Activated naive CD4-positive, alpha-beta T cell (primary cell): ENCODE data around the gene PIGZ.
"Not testable (repeated sequence)": the region's sequence is repeated elsewhere in the genome, so short reads cannot be mapped to it uniquely, and the experiment has no call there.

Source experiments
- DNase-seq, 4 experiments: peaks; one replicate each; lab custom pipeline; 2025; lab: John Stamatoyannopoulos, UW

The PIGZ gene

DNA sequence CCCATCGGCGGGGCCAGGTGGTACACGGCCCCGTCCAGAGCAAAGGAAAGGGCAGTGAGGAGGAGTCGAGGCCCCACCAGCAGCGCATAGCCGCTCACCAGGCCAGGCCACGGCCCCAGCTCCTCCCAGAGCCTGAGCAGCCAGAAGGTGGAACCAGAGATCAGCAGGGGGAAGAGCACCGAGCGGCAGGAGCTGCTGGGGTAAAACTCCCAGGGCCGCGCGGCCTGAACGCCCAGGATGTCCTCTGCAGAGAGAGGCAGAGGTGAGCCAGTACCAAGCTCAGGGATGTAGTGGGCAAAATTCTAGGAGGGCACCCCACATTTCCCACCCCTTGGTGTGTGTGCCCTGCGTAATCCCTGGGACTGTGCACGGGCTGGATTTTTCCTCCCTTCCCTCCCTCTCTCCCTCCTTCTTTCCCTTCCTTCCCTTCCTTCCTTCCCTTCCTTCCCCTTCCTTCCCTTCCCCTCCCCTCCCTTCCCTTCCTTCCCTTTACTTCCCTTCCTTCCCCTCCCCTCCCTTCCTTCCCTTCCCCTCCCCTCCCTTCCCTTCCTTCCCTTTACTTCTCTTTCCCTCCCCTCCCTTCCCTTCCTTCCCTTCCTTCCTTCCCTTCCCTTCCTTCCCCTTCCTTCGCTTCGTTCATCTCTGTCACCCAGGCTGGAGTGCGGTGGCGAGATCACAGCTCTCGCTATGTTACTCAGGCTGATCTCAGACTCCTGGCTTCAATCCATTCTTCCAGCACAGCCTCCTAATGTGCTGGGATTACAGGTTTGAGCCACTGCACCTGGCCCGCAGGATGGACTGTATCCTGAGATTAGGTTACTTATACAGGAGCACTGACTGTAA, 20.0 kb downstream of the PIGZ start:
- DNase-seq = no peak

DNA sequence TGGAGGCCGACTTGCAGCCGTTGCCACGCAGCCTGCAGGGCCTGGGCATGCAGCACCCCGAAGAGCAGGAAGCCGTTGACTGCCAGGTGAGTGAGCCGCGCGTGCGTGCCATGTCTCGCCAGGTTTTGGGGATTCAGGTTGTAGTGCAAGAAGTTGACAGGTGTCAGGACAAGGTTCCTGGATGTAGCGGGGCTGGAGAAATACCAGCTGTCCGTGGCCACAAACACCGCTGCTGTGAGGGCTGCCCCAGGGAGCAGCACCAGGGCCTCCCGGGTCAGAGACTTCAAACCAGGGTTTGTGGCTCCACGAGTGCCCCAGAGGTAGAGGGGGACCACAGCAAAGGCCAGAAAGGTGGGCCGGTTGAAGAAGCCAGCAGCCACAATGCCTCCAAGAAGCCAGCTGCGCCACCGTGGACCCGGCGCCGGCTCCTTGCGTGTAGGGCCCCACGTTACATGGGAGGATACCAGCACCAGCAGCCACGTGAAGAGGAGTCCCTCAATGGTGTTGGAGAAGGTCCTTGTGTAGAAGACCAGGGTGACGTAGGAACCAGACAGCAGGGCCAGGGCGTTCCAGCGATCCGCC, 20.7 kb downstream of the PIGZ start:
- DNase-seq = no peak

- no peak for DNase-seq
These were observed 21.3 kb downstream of the PIGZ start for GRCh38 chr3:196947136-196947859.

GRCh38 chr3:196944037-196944790, 24.4 kb downstream of the PIGZ start:
- not testable (repeated sequence) for DNase-seq

- peak in 1 of 4 experiments; percentile 22 for DNase-seq
These were observed 25.7 kb downstream of the PIGZ start for GRCh38 chr3:196942915-196943277.

GRCh38 chr3:196942226-196942914, 26.3 kb downstream of the PIGZ start, which contains the start of gene NCBP2:
Gene NCBP2, minus strand, starts transcription at chr3:196942528. Its CDS starts 25 bp downstream, at chr3:196942503.
- peak; percentile 99 to 100 (median 100) for DNase-seq

DNA sequence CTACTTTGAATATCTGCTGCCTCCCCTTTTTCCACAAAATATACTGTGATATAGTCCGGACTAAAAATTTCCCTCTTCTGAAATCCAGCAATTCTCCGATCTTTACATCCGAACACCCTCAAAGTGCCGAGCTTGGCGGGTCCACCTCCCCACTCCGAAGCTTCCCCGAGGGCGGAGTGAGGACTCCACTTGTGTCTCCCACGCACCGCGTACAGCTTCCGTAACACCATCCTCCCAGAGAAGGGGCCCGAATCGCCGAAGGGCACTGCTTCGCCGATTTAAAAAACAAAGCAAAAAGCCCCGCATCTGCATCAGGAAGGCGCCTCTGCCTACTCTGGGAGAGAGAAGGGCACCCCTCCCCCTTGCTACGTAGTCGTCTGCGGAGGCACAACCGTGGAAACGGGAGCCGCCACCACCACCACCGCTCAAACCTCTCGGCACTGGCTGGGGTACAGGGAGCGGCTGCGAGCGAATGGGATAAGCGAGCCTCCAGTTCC, 26.9 kb downstream of the PIGZ start:
- DNase-seq = peak; percentile 38 to 60 (median 56)

- DNase-seq = no peak
These were observed 30.1 kb downstream of the PIGZ start for GRCh38 chr3:196938576-196938975.

- no peak for DNase-seq
These were observed 30.5 kb downstream of the PIGZ start for GRCh38 chr3:196938124-196938523.

DNA sequence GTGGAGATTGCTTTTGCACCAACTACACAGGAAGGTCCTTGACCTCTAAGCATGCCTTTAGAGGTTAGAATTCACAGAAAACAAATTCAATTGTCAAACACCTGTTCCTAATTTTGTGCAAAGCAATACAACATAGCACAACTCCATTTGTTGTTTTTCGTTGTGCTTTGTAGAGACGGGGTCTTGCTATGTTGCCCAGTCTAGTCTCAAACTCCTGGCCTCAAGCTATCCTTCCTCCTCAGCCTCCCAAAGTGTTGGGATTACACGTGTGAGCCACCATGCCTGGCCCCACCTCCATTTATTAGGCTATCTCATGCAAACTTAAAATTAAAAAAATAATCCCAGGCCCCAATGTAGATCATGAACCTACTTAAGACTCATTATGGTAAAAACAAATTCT, 32.3 kb downstream of the PIGZ start:
- DNase-seq = no peak

DNA sequence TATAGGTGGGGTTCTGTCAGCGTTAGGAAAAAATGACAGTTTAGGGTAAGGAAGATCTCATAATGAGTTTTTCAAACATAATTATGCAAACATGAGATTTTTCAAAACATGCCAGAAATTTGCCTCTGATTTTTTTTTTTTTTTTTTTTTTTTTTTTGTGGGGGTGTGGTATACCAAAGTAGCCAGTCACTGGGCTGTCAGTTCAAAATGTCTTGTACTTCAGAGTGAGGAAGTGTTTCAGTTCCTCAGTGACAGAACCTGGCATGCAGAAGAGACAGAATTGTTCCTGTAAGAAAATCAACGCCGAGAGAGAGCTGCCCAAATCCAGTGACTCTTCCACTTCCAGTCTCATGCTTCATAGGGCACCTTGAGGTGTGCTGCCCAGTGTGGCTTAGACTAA, 36.0 kb downstream of the PIGZ start:
- no peak for DNase-seq

DNA sequence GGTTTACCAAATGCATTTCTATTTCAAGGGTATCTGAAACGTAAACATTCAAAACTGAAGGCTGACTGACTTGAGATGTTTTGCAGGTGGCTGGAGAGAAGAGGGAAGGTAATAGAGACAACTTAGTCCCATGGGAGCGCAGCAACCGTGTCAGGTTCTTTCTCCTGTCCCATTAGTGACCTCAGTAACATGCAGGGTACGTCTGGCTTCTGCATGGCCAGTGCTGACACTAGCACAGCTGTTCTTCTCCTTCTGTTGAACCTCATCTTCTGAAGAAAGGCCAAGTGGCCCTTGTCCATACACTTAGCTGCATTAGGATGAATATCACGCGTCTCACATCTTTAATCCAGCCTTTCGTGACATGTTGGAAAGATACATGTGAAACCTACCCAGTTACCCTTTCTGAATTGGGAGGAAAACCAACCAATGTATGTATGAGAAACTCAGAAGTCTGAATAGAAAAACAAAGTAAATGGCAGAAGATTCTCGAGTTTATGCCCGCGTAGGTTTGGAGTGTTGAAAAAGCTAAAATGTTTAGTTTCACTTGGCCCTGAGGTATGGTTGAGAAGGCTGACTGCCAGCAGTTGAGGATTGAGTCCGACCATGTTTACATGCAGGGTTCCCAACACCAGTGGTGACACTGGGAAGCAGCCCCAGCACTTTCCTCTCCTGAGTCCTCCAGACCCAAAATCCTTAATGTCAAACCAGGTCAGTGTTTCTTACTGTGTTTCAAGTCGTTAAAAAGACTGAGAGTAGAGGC, 36.6 kb downstream of the PIGZ start:
- DNase-seq = no peak

GRCh38 chr3:196931157-196931556, 37.5 kb downstream of the PIGZ start:
- no peak for DNase-seq

GRCh38 chr3:196927571-196928453, 40.8 kb downstream of the PIGZ start:
- DNase-seq = no peak

DNA sequence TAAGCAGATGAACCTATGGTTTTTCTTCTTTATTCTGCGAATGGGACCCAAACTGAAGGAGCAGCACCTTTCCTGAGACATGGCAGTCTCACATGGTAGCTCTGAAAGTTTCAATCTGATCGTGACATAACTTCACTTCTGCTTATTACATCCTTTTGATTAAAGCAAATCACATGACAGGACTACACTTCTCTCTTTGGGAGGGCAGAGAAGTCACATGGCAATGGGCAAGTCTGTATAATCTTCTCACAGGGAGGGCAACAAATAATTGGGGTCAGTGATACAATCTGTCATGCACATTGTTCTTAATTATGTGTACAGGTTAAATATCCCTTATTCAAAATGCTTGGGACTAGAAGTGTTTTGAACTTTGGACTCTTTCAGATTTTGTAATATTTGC, 47.9 kb downstream of the PIGZ start:
- no peak for DNase-seq

DNA sequence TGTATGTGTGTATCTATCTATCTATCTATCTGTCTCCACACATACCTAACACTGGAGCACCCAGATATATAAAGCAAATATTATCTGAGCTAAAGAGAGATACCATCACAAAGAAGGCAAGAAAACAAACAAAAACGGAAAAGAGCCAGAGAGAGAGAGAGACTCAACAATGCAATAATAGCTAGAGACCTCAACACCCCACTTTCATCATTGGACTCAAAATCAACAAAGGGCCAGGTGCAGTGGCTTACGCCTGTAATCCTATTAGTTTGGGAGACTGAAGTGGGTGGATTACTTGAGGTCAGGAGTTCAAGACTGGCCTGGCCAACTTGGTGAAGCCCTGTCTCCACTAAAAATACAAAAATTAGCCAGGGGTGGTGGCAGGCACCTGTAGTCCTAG, 49.7 kb downstream of the PIGZ start:
- DNase-seq = no peak

DNA sequence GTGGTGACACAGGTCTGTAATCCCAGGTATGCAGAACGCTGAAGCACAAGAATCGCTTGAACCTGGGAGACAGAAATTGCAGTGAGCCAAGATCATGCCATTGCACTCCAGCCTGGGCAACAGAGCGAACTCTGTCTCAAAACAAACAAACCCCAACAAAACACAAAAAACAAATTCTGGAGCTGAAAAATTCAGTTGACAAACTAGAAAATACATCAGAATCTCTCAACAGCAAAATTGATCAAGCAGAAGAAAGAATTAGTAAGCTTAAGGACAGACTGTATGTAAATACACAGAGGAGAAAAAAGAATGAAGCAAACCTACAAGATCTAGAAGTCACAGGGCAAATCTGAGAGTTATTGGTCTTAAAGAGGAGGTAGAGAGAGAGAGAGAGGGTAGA, 51.6 kb downstream of the PIGZ start:
- DNase-seq = no peak

DNA sequence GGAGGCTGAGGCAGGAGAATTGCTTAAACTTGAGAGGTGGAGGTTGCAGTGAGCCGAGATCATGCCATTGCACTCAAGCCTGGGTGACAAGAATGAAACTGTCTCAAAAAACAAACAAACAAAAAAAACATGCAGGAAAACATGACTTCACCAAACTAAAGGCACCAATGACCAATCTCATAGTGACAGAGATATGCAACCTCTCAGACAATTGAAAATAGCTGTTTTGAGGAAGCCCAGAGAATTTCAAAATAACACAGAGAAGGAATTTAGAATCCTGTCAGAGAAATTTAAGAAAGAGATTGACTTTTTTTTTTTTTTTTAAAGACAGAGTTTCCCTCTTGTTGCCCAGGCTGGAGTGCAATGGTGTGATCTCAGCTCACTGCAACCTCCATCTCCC, 52.4 kb downstream of the PIGZ start:
- DNase-seq = no peak

- no peak for DNase-seq
These were observed 53.3 kb downstream of the PIGZ start for GRCh38 chr3:196915375-196915774.

GRCh38 chr3:196914866-196915265, 53.8 kb downstream of the PIGZ start:
- DNase-seq = no peak
